HG03064 (cell line): ENCODE measurements around the gene PWP2.
"Not testable (repeated sequence)": the region's sequence is repeated elsewhere in the genome, so short reads cannot be mapped to it uniquely, and the experiment has no call there.

Experiments
- ATAC-seq: cut with Tn5 transposase; IDR thresholded peaks from one replicate; pipeline ENCODE4 v1.9.1; 2021; ENCODE audit warnings: low read depth; ENCODE audit not compliant: unreplicated experiment

PWP2 gene

DNA sequence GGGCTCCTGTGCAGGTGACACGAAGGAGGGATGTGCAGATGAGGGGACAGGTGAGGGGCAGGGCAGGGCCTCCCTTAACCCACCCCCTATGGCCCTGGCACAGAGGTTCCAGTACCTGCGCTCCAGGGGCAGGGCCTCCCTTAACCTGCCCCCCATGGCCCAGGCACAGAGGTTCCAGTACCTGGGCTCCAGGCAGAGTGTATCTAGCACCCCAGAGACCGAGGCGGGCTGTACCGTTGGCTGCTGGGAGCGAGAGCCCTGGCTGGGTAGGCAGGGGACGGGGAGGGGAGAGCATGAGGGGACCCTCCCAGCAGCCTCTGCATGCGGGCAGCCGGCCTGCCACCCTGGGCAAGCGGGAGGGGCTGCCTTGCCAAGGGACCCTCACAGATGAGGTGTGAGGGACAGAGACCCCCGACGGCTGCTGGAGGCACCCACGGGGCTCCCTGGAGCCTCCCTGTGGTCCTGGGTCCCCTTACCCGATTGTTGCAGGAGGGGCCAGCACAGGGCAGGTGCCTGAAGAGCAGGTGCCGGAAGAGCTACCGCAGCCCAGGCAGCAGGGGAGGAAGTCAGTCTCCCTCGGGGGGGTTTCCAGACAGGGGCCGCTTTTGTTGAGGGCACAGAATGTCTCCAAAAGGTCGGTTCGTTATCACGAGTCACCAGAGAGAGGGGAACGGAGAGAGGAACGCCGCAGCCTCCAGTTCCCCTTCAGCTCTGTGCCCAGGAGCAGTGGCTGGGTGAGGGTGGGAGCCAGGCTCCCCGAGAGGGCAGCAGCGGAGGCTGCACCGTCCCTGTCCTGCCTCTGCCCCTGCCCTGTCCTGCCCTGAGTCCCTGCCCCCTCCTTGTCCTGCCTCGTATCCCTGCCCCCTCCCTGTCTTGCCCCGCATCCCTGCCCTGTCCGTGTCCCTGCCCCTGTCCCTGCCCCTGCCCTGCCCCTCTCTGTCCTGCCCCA is 52.4 kb downstream of the PWP2 start:
- ATAC-seq = not testable (repeated sequence)

DNA sequence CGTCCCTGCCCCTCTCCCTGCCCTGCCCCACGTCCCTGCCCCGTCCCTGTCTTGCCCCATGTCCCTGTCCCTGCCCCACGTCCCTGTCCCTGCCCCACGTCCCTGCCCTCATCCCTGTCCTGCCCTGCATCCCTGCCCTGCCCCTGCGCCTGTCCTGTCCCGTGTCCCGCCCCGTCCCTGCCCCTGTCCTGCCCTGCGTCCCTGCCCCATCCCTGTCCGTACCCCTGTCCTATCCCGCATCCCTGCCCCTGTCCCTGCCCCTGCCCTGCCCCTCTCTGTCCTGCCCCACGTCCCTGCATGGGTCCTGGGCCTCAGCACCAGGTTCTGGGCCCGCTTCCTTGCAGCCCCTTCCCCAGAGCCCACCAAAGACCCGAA is 53.1 kb downstream of the PWP2 start:
- ATAC-seq = not testable (repeated sequence)

DNA sequence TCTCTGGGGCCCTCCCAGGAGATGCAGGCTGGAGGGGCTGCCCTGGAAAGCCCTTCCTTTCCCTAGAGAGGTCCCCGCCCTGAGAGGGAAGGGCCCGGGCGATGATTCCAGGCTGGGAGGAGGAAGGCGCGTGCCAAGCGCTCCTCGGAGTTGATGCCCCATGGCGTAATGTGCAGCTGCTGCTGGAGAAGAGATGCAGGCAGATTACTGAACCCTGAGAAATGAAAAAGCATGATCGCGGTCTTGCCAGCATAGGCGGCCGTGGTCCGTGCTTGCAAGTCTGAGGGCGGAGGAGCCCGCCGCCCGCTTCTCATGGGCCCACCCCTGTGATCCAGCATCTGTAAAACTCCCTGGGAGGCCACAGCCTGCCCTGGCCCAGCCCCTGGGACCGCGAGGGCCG is 53.6 kb downstream of the PWP2 start:
- not testable (repeated sequence) for ATAC-seq

DNA sequence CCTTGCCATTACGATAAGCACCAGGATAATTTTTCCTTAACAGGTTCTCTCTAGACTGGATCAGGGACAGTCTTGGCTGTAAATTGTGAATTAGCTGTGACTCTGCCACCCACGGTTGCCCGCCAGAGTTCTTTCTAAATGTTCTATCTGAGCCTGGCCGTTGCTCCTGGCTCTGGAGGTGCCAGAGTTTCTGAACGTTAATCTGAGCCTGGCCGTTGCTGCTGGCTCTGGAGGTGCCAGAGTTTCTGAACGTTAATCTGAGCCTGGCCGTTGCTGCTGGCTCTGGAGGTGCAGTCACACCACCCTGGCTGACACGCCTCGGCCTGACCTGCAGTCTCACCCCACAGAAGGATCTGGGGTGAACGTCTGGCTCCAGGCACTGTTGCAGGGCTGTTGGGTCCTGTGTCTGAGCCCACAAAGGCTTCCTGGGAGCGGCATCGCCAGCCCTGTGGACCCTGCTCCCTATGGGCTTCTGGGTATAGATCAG is 56.0 kb downstream of the PWP2 start:
- ATAC-seq = not testable (repeated sequence)

DNA sequence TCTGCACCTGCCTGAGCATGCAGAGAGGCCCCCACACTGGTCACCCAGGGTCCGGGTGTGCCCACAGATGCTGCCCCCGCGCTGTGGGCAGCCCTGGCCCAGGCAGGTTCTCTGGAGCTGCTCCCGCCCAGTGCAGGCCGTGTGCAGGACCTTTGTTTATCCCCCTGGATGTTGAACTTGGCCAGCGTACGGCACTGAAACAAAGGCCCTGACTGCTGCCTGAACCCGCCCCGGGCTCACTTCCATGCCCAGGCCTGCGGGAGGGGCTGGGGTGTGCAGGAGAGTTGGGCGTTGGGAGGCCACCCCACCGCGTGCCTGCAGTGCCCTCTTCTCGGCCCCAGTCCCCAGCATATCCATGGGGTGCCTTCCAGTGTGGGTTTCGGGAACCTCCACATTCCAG is 58.7 kb downstream of the PWP2 start:
- not testable (repeated sequence) for ATAC-seq

DNA sequence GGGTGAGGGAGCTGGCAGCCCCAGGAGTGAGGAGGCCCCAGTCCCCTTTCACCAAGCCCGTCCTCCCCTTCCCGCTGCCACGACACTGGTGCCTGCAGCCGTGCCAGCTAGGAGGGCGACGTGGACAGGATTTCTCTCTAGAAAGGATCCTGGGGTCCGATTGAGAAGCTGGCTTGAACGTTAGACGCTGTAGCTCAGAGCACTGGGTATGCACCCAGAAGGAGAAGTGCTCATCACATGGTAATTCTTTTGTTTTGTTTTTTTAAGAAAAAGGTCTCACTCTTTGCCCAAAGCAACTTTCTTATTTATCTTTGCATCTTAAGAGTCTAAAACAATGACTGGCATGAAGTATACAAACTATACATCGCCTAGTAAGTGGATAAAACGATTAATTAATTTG is 60.3 kb downstream of the PWP2 start:
- not testable (repeated sequence) for ATAC-seq

DNA sequence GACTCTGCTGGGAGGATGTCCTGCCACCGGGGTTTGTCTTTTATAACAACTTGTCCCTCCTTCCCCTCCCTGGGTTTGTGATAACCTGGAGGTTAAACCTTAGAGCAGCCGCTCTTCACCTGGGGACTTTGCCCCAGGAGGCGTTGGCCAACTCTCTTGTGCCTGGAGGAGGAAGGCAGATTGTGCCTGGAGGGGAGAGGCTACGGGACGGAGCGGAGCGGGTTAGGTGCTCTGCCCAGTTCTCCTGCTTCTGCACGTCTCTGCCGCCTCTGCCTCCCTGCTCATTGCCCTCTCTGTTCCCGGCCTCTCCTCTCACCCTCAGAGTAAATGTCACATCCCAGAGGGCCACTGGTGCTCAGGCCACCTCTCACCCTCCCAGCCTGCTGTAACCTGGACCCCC is 63.1 kb downstream of the PWP2 start:
- ATAC-seq = not testable (repeated sequence)

DNA sequence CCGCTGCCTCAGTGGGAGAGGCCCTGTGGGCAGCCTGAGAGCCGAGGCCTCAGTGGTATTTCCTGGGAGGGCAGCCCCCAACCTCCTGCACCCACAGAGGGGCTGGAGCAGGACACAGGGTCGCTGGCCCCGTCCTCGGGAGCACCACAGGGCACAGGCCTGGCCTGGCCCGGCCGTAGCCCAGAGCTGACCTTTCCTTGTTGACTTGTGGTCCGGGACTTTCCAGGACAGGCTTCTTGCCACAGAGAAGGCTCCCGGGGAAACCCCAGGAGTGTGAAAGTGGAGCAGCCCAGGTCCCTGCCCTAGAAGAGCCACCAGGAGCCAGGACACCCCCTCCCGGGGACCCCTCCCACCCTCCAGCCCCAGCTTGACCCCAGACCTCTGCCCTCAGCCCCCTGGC is 63.7 kb downstream of the PWP2 start:
- not testable (repeated sequence) for ATAC-seq

DNA sequence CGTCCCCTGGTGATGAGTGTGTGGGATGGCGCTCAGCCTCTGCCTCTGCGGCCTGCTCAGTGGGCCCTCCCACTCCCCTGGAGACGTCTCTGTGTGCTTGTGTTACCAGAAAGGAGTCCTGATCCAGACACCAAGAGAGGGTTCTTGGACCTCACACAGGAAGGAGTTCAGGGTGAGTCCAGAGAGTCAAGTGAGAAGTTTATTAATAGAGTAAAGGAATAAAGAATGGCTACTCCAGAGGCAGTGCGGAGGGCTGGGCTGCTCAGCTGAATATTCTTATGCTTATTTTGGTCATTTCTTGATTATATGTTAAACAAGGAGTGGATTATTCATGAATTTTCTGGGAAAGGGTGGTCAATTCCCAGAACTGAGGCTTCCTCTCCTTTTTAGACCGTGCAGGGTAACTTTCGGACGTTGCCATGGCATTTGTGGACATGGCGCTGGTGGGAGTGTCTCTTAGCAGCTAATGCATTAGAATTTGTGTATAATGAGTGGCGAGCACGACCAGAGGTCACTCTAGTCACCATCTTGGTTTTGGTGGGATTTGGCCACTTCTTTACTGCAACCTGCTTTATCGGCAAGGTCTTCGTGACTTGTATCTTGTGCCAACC is 64.9 kb downstream of the PWP2 start:
- ATAC-seq = not testable (repeated sequence)

DNA sequence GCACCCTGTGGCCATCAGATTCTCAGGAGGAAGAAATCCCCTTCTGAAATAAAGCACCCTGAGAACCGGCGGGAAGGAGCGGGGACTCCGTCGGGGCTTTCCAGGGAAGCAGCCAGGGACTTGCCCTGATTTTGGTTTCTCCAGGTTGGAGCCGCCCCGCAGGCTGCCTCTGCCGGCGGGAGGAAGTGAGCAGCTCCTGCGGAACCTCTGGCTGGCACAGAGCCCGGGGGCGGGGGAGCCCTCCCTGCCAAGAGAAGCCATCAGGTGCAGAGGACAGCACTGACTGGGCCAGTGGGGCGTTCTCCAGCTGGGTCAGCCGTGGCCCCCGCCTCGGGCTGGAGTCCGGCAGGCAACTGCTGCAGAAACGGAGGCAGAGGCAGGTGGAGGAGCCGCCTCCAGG is 65.5 kb downstream of the PWP2 start:
- ATAC-seq = not testable (repeated sequence)

DNA sequence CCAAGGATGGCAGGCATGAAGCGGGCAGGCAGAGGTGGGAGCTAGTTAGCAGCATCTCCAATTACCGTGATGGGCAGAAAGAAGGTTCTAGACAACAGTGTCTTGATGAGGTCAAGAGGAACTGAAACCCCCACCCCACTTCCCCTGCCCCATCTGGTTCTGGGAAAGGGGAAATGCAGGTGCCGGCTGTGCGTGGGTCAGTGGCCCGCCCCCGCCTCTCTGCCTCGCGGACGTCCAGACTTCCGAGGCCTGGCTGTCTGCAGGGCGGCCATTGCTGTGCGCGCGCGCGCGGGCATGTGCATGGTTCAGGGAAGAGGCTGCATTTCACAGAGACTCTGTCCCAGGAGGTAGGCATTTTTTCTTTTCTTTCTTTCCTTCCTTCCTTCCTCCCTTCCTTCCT is 68.0 kb downstream of the PWP2 start:
- not testable (repeated sequence) for ATAC-seq

DNA sequence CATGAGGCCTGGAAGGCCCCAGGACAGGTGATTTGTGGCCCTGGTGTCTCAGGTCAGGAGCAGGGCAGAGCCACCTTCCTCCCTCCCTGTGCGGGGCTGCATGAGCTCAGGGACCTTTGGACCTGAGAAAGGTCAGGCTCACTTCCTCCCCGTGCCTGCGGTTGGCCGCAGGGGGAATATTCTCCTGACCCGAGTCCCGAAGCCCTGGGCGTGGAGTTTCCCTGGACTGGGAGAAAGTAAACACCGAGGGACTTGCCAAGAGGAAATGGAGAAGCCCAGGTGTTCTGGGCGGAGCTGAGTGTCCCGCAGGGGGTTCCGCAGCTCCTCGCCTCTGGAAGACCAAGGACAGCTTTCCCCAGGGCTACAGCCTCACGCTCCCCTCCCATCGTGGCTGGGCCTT is 68.9 kb downstream of the PWP2 start:
- not testable (repeated sequence) for ATAC-seq
